Sigmoid colon (tissue), 7 donors: ENCODE results near the gene ALDH2. TPM values are rescaled to one million over a fixed set of nuclear protein-coding genes. Genes with fewer than 3 reads are reported as not detected.
A peak's percentile ranks its signal among the peaks of the same experiment; 100 is the strongest.

Source experiments
- DNase-seq: peaks from one replicate; pipeline ENCODE4 v3.0.0-alpha.2; 2019
- H3K27ac ChIP-seq, 4 donors: fragments of 200-600 bp; sonication (generic); one replicate each; pipeline ENCODE4 v1.5.1; 2016 to 2019; ENCODE audit warnings: mild to moderate bottlenecking in 1 of 4
- H3K27me3 ChIP-seq, 3 donors: fragments of 200-600 bp; sonication (generic); one replicate each; pipeline ENCODE4 v1.5.1; 2019; ENCODE audit warnings: mild to moderate bottlenecking in 1 of 3
- H3K36me3 ChIP-seq, 4 donors: fragments of 200-600 bp; sonication (generic); one replicate each; pipeline ENCODE4 v1.5.1; 2016 to 2019
- H3K4me1 ChIP-seq, 4 donors: fragments of 200-600 bp; sonication (generic); one replicate each; pipeline ENCODE4 v1.5.1; 2017 to 2019
- H3K4me3 ChIP-seq, 4 donors: fragments of 200-600 bp; sonication (generic); one replicate each; pipeline ENCODE4 v1.5.1; 2017 to 2019; ENCODE audit warnings: mild to moderate bottlenecking in 2 of 4, moderate library complexity in 1 of 4
- H3K9me3 ChIP-seq, 4 donors: fragments of 200-600 bp in 3 of 4; sonication (generic) in 3 of 4; one replicate each; pipeline versions ENCODE4 v1.5.1 to v1.6.1; 2013 to 2019
- CTCF ChIP-seq, 4 experiments: fragments of 450-650 bp in 3 of 4; fragments of 200-600 bp in 1 of 4; IDR thresholded peaks; one replicate each; pipeline ENCODE4 v1.5.1; 2016 to 2019; ENCODE audit warnings: antibody characterized with exemption in 4 of 4, mild to moderate bottlenecking in 3 of 4, moderate library complexity in 2 of 4
- EP300 ChIP-seq, 4 donors: sonication (generic); formaldehyde crosslinking; IDR thresholded peaks; one replicate each; pipeline ENCODE4 v1.6.1; 2017; ENCODE audit warnings: antibody characterized with exemption in 4 of 4
- POLR2A ChIP-seq, 2 donors: fragments of 450-650 bp; IDR thresholded peaks; one replicate each; pipeline ENCODE4 v1.6.1; 2016; ENCODE audit warnings: antibody characterized with exemption in 2 of 2, mild to moderate bottlenecking in 2 of 2, moderate library complexity in 2 of 2
- POLR2AphosphoS5 ChIP-seq, 4 donors: sonication (generic); formaldehyde crosslinking; IDR thresholded peaks; one replicate each; pipeline ENCODE4 v1.6.1; 2017; ENCODE audit warnings: antibody characterized with exemption in 4 of 4
- WGBS, 2 donors: extraction: QIAGEN DNeasy Blood & Tissue Kit; methylation state at CpG; one replicate each; pipeline ENCODE4 v1.1.7; 2013; 5-methylcytosine and 5-hydroxymethylcytosine counted together
- intact Hi-C: fragments of 100-400 bp; cut with DNase I; formaldehyde crosslinking; loops from one replicate; pipeline ENCODE4 v1.15.1; 2023
- polyA plus RNA-seq, 3 donors: library from polyadenylated mRNA; stranded (reverse); fragments of 200-250 nt; gene quantifications; one replicate each; pipeline ENCODE4 v1.2.3, GENCODE V29; 2013
- total RNA-seq, 4 donors: library from RNA; depleted of rRNA; stranded (reverse); fragments of >200 nt; gene quantifications; one replicate each; pipeline ENCODE4 v1.1.0, GENCODE V29; 2016
- donor health status: healthy with polysubstance abuse.
- donor health status: Bipolar disorder and iron deficiency.
- donor health status: healthy.

The ALDH2 gene
- total and polyA plus RNA-seq, 7 donors: 112 to 348 (median 132) TPM

GRCh38 chr12:111768159-111768895 is 1.6 kb downstream of the ALDH2 start:
- H3K4me1 ChIP-seq: peaks cover 0 to 68% (median 56%) of the 10 kb centered on the region in 4 donors
- no peak for DNase-seq
- H3K9me3 ChIP-seq: no peaks in the 10 kb centered on the region
- peak overlapping the region; percentile 68 to 94 (median 72) for H3K4me3 ChIP-seq
- peaks cover 0 to 17% (median 0%) of the 10 kb centered on the region in 4 donors for H3K36me3 ChIP-seq
- H3K27ac ChIP-seq: peak overlapping the region; percentile 86 to 91 (median 88)
- WGBS, 2 donors: 45 to 79% methylated on average over 9 of the region's 9 CpGs
- no peak for TF ChIP-seq POLR2AphosphoS5 (IDR thresholded peaks at IDR 0.05)
- no peak for TF ChIP-seq EP300 (IDR thresholded peaks at IDR 0.05)
- TF ChIP-seq CTCF (IDR thresholded peaks at IDR 0.05): no peak
- no peak for TF ChIP-seq POLR2A (IDR thresholded peaks at IDR 0.05)
- no peaks in the 10 kb centered on the region for H3K27me3 ChIP-seq
- intact Hi-C loops: loop anchor here (5.0 kb wide), 1 partner anchor 44 kb away; no protein-coding TSS in a partner anchor

- H3K36me3 ChIP-seq: peaks cover 0 to 17% (median 0%) of the 10 kb centered on the region in 4 donors
- DNase-seq: no peak
- intact Hi-C loops: loop anchor here (5.0 kb wide), 1 partner anchor 43 kb away; no protein-coding TSS in a partner anchor
- peaks cover 0 to 80% (median 67%) of the 10 kb centered on the region in 4 donors for H3K4me1 ChIP-seq
- H3K27ac ChIP-seq: peak overlapping the region in 1 of 4 donors; percentile 6
- no peaks in the 10 kb centered on the region for H3K9me3 ChIP-seq
- no peak overlapping the region for H3K4me3 ChIP-seq
- WGBS, 2 donors: 61 to 82% methylated on average over 8 of the region's 8 CpGs
- H3K27me3 ChIP-seq: no peaks in the 10 kb centered on the region
- TF ChIP-seq POLR2AphosphoS5 (IDR thresholded peaks at IDR 0.05) (no peak), POLR2A (IDR thresholded peaks at IDR 0.05) (no peak), CTCF (IDR thresholded peaks at IDR 0.05) (no peak), EP300 (IDR thresholded peaks at IDR 0.05) (no peak)
These were observed 2.9 kb downstream of the ALDH2 start for GRCh38 chr12:111769599-111769998.

GRCh38 chr12:111773801-111774551 is 7.2 kb downstream of the ALDH2 start:
- H3K27me3 ChIP-seq: no peaks in the 10 kb centered on the region
- H3K27ac ChIP-seq: peak overlapping the region; percentile 88 to 94 (median 90)
- WGBS, 2 donors: 9 to 44% methylated on average over 17 of the region's 17 CpGs
- H3K9me3 ChIP-seq: no peaks in the 10 kb centered on the region
- peaks cover 0 to 96% (median 92%) of the 10 kb centered on the region in 4 donors for H3K4me1 ChIP-seq
- peaks cover 0 to 29% (median 4%) of the 10 kb centered on the region in 4 donors for H3K36me3 ChIP-seq
- TF ChIP-seq CTCF (IDR thresholded peaks at IDR 0.05): no peak
- peak; percentile 54 to 89 (median 82) for TF ChIP-seq POLR2AphosphoS5 (IDR thresholded peaks at IDR 0.05)
- TF ChIP-seq POLR2A (IDR thresholded peaks at IDR 0.05): no peak
- TF ChIP-seq EP300 (IDR thresholded peaks at IDR 0.05): peak in 3 of 4 donors; percentile 21 to 61 (median 53)
- intact Hi-C loops: no loop called here
- peak; percentile 94 for DNase-seq
- H3K4me3 ChIP-seq: peak overlapping the region in 3 of 4 donors; percentile 12 to 28 (median 20)

GRCh38 chr12:111775205-111776193 is 8.8 kb downstream of the ALDH2 start:
- TF ChIP-seq POLR2A (IDR thresholded peaks at IDR 0.05): peak in 1 of 2 donors; percentile 30
- TF ChIP-seq POLR2AphosphoS5 (IDR thresholded peaks at IDR 0.05): peak; percentile 71 to 94 (median 80)
- TF ChIP-seq CTCF (IDR thresholded peaks at IDR 0.05): no peak
- TF ChIP-seq EP300 (IDR thresholded peaks at IDR 0.05): peak in 3 of 4 donors; percentile 64 to 84 (median 77)
- peak overlapping the region; percentile 1 to 28 (median 20) for H3K4me3 ChIP-seq

More at GRCh38 chr12:111775205-111776193, 8.8 kb downstream of the ALDH2 start:
- Histone ChIP-seq H3K36me3 (peaks cover 0 to 28% (median 4%) of the 10 kb centered on the region in 4 donors), H3K27ac (peak overlapping the region; percentile 88 to 94 (median 90)), H3K4me1 (peaks cover 0 to 81% (median 77%) of the 10 kb centered on the region in 4 donors), H3K9me3 (no peaks in the 10 kb centered on the region), H3K27me3 (no peaks in the 10 kb centered on the region)
- 16 to 23% methylated on average over 15 of the region's 15 CpGs for WGBS, 2 donors
- intact Hi-C loops: loop anchor here (1.0 kb wide), 1 partner anchor 8 kb away; no protein-coding TSS in a partner anchor
- DNase-seq: peak; percentile 95
